Measurements from ENCODE around the gene GRIPAP1.

- TF ChIP-seq GATA3 (IDR thresholded peaks at IDR 0.05; ENCODE audit: low read depth, low read length), result no peak
- TF ChIP-seq GATA2 (IDR thresholded peaks at IDR 0.05; ENCODE audit: low read depth, low read length), result no peak
These were observed 33.7 kb downstream of the GRIPAP1 start for GRCh38 chrX:48968377-48968776.

Measured in SH-SY5Y (cell line).